Measurements from ENCODE around the gene XPA. TPM values are rescaled to one million over a fixed set of nuclear protein-coding genes. Genes with fewer than 3 reads are reported as not detected.

The XPA gene
- total RNA-seq, 1 experiment from 2014 or later = 9.9 TPM

DNA sequence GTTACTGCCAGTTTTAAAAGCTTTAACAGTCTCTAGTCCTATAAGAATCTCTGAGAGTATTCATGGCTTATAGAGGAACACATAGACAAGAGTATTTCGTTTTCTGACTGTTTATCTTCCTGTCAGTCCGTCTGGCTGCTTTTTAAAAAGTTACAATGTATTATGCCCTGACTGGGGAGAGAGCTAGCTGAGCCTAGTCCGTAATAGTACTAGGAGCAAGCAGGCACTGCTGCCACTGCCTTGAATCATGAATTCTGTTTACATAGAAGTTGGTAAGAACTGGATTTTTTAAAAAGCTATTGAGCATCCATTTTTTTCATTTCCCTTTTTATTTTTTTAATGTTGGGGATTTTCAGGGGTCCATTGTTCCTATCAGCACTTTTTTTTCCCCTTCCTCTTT lies 26.6 kb downstream of the XPA start:
- in situ Hi-C loops (cut with HindIII; ENCODE audit: low pct_unique_long_range_greater_than_20kb, low sequenced_read_pairs) = no loop called here
- no peak for DNase-seq (ENCODE audit: low read depth, low spot score)

DNA sequence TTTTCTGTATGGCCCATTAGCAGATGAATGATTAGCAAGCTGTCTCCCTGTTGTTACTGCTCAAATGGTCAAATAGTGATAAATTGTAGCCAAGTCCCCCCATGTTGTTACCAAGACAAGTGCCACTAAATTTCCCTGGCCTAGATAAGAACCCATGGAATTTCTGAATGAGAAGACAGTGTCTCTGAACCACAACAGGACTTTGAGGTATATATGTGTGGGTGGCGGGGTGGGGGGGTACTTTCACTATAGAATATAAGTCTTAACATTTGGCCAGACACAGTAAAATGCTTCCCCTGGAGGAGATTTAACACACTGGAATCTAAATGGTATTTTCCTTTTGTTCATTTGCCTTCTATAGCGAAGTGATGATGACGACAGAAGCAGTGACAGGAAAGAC lies 28.7 kb downstream of the XPA start:
- no peak for DNase-seq (ENCODE audit: low read depth, low spot score)
- in situ Hi-C loops (cut with HindIII; ENCODE audit: low pct_unique_long_range_greater_than_20kb, low sequenced_read_pairs) = no loop called here

DNA sequence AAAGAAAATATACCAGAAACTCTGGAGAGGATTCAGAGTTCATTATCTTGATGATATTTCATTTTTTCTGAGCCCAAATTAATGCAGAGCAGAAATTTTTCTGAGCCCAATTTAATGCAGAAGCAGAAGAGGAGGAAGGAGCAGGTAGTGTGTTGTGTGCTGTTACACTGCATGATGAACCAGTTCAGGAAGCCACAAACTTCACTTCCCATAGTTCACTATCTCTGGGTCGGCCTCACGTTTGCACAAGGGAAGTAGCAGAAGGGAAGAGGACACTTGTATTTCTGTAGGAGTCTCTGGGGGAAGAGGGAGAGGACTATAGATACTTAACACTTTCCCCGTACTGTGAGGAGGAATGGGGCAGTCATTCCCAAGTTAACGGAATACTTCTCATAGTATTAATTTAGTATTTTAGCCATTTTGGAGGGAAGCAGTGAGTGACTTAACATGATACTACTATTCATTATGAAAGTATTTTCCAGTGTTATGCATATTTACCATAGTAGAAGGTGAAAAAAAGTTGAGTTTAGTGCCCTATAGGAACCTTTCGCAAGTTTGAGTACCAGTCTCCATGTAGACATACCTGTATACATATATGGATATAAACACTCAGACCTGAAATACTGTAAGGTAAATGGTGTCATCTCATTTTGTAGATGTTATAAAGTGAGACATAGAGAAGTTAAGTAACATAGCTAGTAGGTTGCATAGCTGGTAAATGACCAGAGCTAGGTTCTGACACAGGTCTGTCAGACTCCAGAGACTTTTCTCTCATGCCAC lies 30.0 kb downstream of the XPA start:
- no peak for DNase-seq (ENCODE audit: low read depth, low spot score)
- in situ Hi-C loops (cut with HindIII; ENCODE audit: low pct_unique_long_range_greater_than_20kb, low sequenced_read_pairs) = no loop called here

DNA sequence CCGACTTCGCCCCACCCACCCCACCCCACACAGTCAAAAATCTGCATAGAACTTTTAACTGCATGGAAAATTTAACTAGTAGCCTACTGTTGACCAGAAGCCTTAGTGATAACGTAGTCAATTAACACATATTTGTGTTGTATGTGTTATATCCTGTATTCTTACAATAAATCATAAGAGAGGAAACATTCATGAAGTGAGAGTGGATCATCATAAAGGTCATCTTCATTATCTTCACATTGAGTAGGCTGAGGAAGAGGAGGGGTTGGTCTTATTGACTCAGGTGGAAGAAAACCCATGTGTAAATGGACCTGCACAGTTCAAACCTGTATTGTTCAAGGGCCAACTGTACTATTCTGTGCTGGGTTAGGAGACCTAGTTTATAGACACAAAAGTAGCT lies 31.4 kb downstream of the XPA start:
- DNase-seq (ENCODE audit: low read depth, low spot score) = no peak
- in situ Hi-C loops (cut with HindIII; ENCODE audit: low pct_unique_long_range_greater_than_20kb, low sequenced_read_pairs) = no loop called here

DNA sequence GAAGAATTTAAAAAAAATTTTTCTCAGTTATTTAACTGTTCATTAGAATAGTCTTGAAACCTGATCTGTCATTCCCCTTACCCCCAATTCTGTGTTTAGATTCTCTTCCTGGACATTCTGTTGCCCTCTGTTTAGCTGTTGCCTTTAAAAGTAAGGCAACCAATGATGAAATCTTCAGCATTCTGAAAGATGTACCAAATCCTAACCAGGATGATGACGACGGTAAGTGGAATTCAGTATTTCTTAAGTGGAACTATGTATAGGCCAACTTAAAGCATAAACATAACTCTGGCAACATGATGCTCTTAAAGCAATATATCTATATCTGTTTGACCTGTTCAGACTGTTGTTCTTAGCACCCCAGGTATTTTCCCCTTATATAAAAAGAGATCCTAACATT lies 36.3 kb downstream of the XPA start:
- DNase-seq (ENCODE audit: low read depth, low spot score) = no peak

DNA sequence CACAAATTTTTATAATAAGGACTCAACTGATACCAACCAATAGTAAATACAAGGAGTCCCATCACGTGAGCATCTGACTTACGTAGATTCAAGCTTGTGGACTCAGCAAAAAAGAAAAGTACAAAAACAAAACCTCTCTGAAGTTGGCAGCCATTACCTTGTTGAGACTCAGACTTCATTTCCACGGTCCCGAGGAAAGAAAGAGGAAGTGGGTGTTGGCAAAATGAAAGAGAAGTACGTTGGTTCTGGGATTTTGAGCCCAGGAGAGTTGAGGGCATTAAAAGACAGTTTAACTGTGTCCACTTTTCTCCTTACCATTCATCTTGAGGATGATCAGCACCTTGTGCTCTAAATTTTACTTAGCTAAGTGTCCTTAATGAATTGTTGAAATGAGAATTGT lies 36.8 kb downstream of the XPA start:
- no peak for DNase-seq (ENCODE audit: low read depth, low spot score)
- in situ Hi-C loops (cut with HindIII; ENCODE audit: low pct_unique_long_range_greater_than_20kb, low sequenced_read_pairs) = no loop called here

More for the DNA sequence above, 36.3 kb downstream of the XPA start:
- in situ Hi-C loops (cut with HindIII; ENCODE audit: low pct_unique_long_range_greater_than_20kb, low sequenced_read_pairs) = no loop called here

DNA sequence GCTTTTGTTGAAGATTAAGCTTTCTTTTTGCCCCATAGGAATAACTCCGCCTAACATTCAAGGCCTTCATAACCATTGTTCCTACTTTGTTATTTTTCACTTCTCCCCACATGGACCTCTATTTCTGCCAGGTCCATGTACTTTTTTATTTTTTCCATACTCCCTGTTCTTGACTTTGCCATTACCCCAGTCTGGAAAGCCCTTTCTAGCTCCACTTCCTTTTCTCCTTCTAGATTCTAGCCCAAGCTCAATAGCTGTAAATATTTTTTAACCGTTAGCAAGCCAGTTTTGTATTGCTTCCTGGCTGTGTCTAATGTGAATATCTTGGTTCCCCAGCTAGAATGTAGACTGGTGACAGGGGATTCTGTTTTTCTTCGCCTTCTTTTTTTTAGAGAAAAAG lies 37.4 kb downstream of the XPA start:
- in situ Hi-C loops (cut with HindIII; ENCODE audit: low pct_unique_long_range_greater_than_20kb, low sequenced_read_pairs) = no loop called here
- no peak for DNase-seq (ENCODE audit: low read depth, low spot score)

DNA sequence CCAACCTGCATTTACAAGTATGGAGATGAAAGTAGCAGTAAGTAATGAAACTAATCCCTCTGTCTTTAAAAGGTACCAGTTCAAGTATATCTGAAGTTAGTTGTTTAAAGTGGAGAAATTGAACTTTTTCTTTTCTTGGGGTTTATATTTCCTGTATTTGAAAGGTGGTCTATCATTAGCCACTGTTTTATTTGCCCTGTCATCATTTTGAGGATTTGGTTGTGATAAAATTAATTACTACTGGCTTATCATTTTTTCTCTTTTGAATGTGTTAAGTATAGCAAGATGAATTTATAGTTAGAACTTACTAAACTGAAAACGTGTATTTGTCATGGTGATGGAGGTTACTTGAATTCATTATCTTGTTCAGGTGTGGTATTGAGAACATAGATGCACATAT lies 38.4 kb downstream of the XPA start:
- in situ Hi-C loops (cut with HindIII; ENCODE audit: low pct_unique_long_range_greater_than_20kb, low sequenced_read_pairs) = no loop called here
- no peak for DNase-seq (ENCODE audit: low read depth, low spot score)

DNA sequence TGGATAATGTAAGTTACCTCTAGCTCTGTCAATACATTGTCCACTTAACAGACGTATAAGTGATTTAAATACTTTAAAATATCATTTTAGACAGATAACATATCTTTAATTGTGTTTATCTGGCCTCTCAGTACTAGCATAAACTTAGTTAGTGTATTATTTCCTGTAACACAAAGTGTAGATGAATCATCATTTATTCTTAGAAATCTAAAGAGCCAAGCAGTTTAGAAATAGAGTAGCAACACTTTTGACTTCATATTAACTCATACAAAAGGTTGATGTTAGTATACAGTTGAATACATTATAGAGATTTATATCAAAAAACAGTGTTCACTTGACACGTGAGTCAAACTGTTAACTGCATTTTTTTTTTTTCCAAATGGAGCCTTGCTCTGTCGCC lies 45.5 kb downstream of the XPA start:
- no peak for DNase-seq (ENCODE audit: low read depth, low spot score)
- in situ Hi-C loops (cut with HindIII; ENCODE audit: low pct_unique_long_range_greater_than_20kb, low sequenced_read_pairs) = no loop called here

DNA sequence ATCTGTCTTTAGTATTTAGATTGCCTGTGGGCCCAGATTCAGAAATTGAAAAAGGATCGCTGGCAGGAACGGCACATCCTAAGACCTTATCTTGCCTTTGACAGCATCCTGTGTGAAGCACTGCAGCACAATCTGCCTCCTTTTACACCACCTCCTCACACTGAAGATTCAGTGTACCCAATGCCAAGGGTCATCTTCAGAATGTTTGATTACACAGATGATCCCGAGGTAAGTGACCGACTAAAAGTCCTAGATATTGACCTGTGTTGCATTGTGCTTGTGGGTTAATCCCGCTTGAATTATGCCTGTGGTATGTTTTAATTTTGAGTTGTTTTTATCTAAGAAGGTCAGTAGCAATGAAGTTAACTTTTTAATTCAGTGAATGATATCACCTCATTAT lies 49.1 kb downstream of the XPA start:
- in situ Hi-C loops (cut with HindIII; ENCODE audit: low pct_unique_long_range_greater_than_20kb, low sequenced_read_pairs) = loop anchor here (25.0 kb wide), 1 partner anchor 186 kb away; no protein-coding TSS in a partner anchor
- DNase-seq (ENCODE audit: low read depth, low spot score) = no peak

DNA sequence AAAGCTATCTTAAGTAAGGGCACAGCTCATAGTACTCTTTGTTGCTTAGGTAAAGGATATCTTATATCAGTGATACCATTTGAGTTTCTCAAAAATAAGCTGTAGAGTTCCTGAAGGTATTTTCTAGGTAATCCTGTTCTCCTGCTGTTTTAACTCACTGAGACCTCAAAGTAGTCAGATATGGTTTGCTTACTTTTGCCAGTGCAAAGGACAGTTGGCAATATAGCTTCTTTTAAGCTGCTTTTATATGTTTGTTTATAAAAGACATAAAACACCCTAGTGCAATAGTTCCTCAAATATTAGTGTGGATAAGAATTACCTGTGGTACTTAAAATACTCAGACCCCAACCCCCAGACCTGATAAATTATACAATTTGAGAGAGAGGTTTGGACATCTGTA lies 51.4 kb downstream of the XPA start:
- no peak for DNase-seq (ENCODE audit: low read depth, low spot score)
- in situ Hi-C loops (cut with HindIII; ENCODE audit: low pct_unique_long_range_greater_than_20kb, low sequenced_read_pairs) = loop anchor here (25.0 kb wide), 1 partner anchor 183 kb away; no protein-coding TSS in a partner anchor

DNA sequence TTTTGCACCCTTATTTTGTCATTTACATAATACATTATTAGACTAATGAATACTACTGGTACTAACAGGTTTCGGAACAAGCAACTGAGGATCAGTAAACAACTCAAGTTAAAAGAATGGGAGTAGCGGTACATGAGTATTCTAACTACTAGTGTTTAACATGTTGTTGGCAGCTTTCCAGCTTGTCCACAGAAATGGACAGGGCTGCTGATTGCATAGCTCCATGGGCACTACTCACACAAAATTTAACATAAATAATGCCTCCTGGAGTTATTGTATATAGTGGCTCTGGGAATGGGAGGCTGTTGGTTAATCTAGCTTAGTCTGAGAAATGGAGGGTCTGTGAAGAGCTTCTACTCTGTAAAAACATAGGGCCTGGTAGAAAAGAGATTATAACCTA lies 56.8 kb downstream of the XPA start:
- in situ Hi-C loops (cut with HindIII; ENCODE audit: low pct_unique_long_range_greater_than_20kb, low sequenced_read_pairs) = loop anchor here (25.0 kb wide), 1 partner anchor 178 kb away; no protein-coding TSS in a partner anchor
- no peak for DNase-seq (ENCODE audit: low read depth, low spot score)

DNA sequence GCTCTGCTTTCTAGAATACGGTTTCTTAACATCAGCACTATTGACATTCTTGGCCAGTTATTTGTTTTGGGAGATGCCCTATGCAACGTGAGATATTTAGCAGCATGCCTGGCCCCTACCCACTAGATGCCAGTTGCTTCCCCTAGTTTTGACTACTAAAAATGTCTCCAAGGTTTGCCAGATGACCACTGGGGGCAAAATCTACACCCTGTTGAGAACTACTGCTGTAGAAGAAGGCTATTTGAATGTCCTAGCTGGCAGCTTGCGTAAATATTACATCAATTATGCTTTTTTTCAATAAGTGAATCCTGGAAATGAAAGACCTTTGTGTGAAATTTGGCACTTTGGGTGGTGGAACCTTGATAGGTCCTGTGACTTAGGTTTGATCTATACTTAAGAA lies 58.5 kb downstream of the XPA start:
- peak; percentile 31 for DNase-seq (ENCODE audit: low read depth, low spot score)
- in situ Hi-C loops (cut with HindIII; ENCODE audit: low pct_unique_long_range_greater_than_20kb, low sequenced_read_pairs) = loop anchor here (25.0 kb wide), 1 partner anchor 176 kb away; no protein-coding TSS in a partner anchor

DNA sequence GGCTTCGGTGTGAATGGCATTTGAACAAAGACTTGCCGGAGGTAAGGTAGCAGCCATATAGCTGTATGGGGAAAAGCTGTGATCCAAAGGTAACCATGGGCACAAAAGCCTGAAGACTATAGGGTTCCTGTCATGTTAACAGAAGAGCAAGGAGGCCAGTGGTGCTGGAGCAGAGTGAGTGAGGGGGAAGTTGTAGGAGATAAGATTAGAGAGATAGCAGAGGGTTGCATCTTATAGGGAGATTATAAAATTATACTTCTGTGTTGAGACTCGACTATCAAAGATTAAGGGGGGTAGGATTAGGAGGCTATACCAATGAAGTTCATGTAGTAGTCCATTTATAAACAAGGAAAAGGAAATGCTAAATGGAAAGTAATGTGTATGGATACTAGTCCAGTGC lies 60.2 kb downstream of the XPA start:
- no peak for DNase-seq (ENCODE audit: low read depth, low spot score)

DNA sequence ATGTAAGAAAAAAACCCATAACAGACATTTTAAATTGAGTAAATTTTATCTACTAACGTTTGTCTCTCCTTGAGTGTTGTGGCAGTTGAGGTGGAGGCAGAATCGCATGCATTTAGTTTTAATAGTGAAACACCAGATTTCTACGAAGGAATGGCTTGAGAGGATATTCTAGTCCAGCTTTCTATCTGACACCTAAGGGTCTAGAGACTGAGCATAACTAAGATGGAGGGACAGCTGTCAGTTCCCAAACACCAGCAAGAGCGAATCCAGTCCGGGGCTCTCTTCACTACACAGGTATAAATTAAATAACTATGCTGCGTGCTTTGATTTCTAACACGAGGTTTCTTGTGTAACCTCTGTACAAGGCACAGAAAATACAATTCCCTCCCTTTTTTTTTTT lies 62.1 kb downstream of the XPA start:
- in situ Hi-C loops (cut with HindIII; ENCODE audit: low pct_unique_long_range_greater_than_20kb, low sequenced_read_pairs) = loop anchor here (25.0 kb wide), 1 partner anchor 173 kb away; no protein-coding TSS in a partner anchor
- no peak for DNase-seq (ENCODE audit: low read depth, low spot score)

More for the DNA sequence above, 60.2 kb downstream of the XPA start:
- in situ Hi-C loops (cut with HindIII; ENCODE audit: low pct_unique_long_range_greater_than_20kb, low sequenced_read_pairs) = loop anchor here (25.0 kb wide), 1 partner anchor 175 kb away; no protein-coding TSS in a partner anchor

DNA sequence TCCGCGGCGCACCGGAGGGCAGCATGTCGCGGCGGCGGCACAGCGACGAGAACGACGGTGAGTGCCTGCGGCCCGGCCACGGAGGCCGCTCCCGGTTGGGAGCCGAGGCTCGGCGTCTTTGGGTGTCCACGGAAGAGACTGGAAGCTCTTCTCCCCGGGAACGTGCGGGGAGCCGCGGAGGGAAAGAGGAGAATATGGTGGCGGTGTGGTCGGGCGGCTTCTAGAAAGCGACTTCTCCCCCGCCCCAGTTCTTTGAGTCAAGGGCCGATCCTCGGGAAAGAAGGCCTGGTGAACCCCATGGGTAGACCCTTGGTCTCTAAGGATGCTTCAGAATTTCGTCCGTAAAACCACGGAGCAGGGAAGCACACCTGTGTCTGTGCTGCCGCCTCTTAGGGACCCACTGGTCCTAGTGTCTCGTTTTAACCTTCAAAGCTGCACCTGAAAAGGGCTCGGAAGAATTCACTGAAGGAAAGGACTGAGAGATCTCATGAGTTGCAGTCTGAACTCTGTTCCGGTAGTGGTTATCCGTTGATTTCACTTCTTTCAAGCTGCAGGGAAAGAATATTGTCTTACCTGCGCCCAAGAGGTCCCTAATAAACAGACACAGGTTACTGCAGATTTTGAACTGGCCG lies 63.2 kb downstream of the XPA start:
- in situ Hi-C loops (cut with HindIII; ENCODE audit: low pct_unique_long_range_greater_than_20kb, low sequenced_read_pairs) = loop anchor here (25.0 kb wide), 1 partner anchor 172 kb away; no protein-coding TSS in a partner anchor
- no peak for DNase-seq (ENCODE audit: low read depth, low spot score)

DNA sequence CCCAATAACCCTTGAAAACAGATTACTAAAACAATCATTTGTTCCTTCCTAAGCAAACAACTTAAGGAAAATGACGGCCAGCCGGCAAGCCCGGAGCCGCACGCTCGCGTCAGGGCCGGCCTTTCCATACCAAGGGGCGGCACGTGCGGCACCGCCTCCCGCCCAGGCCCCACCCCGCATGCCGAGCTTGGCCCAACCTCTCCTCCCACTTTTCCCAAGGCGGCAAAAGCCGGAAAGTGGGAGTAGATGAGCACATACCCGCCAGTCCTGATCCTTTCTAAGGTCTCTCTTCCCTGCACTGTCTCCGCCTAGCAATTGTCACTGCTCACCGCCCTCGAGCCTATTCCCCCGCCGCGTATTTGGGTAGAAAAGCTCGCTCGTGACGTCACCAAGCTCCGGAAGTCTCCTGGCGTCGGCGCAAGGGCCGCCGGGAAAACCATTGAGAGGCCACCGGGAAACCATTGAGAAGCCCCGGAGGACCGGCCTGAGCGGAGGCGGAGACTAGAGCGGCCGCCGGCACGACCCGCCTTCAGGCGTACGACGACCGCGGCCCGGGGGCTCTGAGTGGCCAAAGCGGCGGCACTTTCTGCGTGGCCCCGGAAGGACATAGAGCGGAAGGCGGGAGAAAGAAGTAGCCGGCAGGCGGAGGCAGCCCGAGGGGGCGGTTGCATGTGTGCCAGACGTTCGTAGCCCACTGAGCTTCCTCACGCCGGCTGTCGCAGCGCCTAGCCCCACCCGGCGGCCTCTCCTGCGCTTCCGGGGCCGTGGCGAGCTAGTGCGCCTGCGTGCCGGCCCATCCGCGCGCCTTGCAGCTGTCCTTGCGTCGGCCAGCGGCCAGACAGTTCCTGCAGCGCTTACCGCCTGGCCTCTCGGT lies 63.9 kb downstream of the XPA start, which contains the start of the genes NCBP1 and TSTD2:
Gene NCBP1, plus strand, starts transcription at position 837 of the 874 bp plus-strand sequence. CDS start 61 bp downstream, outside the sequence.
Gene TSTD2, minus strand, starts transcription at position 384 of the 874 bp plus-strand sequence. CDS start 5,806 bp downstream, outside the sequence.
- in situ Hi-C loops (cut with HindIII; ENCODE audit: low pct_unique_long_range_greater_than_20kb, low sequenced_read_pairs) = loop anchor here (25.0 kb wide), 1 partner anchor 171 kb away; no protein-coding TSS in a partner anchor

More for the DNA sequence above, 63.9 kb downstream of the XPA start, which contains the start of the genes NCBP1 and TSTD2:
- peak; percentile 98 for DNase-seq (ENCODE audit: low read depth, low spot score)

Data from SK-MEL-5 (cell line).